HT1080 (cell line): ENCODE data around the gene HACL1. TPM values are rescaled to one million over a fixed set of nuclear protein-coding genes. Genes with fewer than 3 reads are reported as not detected.
A peak's percentile ranks its signal among the peaks of the same experiment; 100 is the strongest.
"Not testable (repeated sequence)": the region's sequence is repeated elsewhere in the genome, so short reads cannot be mapped to it uniquely, and the experiment has no call there.

ENCODE experiments used
- DNase-seq: peaks from one replicate; pipeline ENCODE4 v3.0.0-alpha.2; 2015; ENCODE audit warnings: low read depth
- total RNA-seq: library from RNA; depleted of rRNA; stranded (reverse); fragments of >200 nt; shearing (Covaris generic); gene quantifications from 2 replicates; pipeline ENCODE4 v1.2.3, GENCODE V29; 2014

HACL1 gene
- total RNA-seq, 1 experiment from 2014 or later: 28.0 TPM

DNA sequence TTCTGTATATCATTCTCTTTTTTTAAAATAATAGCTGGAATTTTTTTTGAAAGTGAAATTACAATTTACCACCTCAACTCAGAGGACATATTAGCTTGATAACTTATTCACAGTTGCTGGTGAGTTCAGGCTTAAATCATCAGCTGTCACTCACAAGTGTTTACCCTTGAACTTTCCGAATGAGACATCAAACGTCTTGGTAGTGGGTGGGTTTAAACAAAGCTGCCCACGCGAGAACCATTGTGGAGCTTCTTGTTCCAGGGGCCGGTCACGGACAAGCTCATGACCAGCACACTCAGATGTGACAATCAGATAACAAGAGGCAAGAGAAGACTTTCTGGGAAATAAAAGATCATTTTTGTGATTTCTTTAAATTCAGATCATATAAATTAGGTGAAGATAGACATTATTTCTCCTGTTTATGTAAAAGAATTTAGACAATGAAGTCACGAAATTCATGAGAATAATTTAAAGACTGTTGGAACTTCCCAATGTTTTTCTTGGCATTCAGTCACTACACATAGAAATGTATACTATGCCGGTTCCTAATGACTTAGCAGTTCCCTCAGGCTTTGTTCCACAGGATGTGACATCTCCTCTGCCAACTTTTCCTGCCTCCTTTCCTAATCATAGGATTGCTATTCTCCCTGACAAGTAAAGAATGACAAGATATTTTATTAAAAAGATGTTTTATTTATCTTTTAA lies 29.4 kb upstream of the HACL1 start:
- DNase-seq: peak; percentile 87

DNA sequence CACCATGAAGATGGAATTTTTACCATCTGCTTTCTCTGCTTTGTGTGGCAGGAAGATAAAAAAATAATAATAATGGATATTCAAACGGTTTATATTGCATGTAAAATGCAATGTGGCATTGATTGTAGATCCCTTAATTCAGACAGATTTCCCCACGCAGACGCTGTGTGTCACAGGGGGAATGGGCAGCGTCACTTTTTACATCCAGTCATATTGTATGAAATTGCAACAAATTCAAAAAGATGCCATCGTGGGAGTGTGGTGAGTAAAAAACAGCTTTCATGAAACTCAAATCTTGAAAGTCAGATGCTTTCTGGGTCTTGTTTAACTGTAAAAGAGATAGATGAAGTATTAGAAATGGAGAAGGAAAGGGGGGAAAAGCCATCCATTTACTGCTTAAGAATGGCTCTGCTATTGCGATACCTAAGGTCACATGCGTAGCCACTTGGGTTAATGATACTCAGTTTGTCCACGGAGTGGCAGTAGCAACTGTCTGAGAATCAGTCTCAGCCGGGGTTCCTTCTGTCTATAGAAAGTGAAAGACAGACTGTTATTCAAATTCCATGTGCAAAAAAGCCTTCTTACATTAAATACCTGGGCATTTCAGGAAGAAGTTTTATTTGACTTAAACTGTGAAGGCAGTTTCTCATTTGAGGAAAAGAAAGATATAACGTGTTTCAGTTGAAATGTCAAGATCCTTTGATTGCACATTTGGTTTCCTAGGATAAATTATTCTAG lies 28.7 kb upstream of the HACL1 start:
- peak; percentile 85 for DNase-seq

DNA sequence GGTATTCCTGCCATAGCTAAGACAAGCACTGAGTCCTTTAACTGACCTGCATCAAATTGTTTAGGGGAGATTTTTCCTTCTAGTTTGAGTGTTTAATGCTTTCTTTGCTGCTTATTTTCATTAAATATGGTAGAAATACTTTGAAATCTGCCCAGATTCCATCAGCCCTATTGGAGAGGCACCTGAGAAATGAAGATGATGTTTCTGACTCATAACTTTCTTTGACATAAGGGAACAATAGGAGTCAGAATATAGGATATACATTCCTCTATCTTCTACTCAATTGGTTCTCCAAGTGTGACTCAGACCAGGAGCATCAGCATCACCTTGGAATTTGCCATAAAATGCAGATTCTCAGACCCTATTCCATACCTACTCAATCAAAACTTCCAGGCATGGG lies 27.6 kb upstream of the HACL1 start:
- peak; percentile 50 for DNase-seq

DNA sequence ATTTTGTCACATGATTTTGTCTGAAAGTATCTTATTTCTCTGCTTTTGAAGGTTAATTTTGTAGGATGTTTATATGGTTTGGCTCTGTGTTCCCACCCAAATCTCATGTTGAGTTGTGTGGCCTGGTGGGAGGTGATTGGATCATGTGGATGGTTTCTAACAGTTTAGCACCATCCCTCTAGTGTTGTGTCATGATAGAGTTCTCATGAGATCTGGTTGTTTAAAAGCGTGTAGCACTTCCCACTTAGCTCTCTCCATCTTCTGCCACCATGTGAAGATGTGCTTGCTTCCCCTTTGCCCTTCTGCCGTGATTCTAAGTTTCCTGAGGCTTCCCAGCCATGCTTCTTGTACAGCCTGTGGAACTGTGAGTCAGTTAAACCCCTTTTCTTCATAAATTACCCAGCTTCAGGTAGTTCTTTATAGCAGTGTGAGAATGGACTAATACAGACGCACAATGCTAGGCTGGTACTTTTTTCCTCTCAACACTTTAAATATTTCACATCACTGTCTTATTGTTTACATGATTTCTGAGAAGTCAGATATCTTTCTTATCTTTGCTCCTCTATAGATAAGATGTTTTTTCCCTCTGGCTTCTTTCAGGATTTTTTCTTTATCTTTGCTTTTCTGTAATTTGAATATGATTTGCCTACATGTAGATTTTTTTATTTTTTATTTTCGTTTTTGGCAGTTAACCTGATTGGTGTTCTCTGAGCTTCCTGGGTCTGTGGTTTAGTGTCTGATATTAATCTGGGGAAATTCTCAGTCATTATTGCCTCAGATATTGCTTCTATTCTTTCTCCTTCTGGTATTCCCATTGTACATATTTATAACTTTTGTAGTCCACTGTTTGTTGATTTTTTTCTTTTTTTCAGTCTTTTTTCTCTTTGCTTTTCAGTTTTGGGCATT lies 22.4 kb upstream of the HACL1 start:
- DNase-seq: no peak

DNA sequence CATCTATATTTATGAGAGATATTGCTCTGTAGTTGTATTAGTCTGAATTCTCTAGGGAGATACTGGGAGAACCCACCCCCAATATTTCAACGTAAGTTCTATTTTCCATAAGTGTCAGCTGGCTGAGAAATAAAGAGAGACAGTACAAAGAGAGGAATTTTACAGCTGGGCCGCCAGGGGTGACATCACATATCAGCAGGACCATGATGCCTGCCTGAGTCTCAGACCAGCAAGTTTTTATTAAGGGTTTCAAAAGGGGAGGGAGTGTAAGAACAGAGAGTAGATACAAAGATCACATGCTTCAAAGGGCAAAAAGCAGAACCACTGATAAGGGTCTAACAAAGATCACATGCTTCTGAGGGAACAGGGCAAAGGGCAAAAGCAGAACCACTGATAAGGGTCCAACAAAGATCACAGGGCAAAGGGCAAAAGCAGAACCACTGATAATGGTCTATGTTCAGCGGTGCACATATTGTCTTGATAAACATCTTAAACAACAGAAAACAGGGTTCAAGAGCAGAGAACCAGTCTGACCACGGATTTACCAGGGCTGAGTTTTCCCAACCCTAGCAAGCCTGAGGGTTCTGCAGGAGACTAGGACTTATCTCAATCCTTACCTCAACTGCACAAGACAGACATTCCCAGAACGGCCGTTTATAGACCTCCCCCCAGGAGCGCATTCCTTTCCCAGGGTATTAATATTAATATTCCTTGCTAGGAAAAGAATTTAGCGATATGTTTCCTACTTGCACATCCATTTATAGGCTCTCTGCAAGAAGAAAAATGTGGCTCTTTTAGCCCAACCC lies 18.5 kb upstream of the HACL1 start:
- not testable (repeated sequence) for DNase-seq

DNA sequence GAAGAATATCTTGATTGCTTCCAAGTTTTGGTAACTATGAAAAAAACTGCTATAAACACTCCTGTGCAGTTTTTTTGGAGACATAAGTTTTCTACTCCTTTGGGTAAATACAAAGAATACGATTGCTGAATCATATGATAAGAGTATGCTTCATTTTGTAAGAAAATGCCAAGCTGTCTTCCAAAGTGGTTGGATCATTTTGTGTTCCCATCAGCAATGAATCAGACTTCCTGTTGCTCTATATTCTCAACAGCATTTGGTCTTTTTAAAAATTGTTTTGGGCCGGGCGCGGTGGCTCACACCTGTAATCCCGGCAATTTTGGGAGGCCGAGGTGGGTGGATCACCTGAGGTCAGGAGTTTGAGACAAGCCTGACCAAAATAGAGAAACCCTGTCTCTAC lies 14.7 kb upstream of the HACL1 start:
- DNase-seq: peak; percentile 37

DNA sequence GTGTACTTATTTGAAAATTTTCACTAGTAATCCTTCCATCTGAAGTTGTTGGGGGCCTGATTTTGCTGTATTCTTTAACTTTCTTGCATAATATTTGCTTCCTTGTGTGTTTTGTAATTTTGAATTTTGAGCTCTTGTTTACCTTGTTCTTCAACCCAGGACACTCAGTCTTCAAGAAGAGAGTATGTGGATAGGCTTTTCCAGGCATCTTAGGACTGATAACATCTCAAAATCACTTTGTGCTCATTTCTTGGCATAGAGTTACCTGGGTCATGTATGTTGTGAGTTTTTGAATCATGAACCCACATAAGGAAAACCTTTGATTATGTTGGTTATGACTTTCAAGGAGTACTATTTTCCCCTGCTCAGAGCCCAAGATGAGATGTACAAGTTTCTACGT lies 13.6 kb upstream of the HACL1 start:
- no peak for DNase-seq

DNA sequence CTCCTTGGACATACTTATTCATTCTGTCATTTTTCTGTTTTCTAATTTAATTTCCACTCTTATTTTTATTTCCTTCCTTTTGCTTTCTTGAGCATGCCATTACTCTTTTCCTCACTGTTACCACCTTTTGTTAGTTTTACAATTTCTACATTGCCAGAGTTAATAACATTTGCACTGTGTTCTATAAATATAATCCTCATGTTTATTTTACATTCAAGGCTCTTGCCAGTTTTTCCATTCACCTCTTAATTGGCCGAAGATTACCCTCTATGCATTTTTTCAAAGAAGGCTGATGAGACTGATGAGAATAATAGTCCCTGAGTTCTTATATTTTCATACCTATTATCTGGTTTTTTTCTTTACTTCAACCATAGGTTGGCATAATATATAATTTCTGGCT lies 10.6 kb upstream of the HACL1 start:
- DNase-seq: no peak

DNA sequence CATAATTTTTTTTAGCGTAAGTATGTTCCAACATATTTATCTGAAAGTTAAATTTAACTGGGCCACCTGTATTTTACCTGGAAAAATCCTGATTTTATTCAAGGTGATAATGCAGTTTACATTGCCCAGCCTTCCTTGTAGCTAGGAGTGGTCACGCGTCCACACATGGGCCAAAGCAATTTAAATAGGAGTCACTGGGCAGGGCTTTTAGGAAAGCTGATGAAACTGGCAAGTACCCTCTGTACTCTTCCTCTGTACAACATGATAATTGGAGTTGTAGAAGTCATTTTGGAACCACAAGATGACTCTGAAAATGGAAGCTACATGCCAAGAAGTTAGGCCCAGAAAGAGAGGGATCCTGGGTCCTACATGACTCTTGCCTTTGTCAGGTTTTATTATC lies 9.6 kb upstream of the HACL1 start:
- no peak for DNase-seq

DNA sequence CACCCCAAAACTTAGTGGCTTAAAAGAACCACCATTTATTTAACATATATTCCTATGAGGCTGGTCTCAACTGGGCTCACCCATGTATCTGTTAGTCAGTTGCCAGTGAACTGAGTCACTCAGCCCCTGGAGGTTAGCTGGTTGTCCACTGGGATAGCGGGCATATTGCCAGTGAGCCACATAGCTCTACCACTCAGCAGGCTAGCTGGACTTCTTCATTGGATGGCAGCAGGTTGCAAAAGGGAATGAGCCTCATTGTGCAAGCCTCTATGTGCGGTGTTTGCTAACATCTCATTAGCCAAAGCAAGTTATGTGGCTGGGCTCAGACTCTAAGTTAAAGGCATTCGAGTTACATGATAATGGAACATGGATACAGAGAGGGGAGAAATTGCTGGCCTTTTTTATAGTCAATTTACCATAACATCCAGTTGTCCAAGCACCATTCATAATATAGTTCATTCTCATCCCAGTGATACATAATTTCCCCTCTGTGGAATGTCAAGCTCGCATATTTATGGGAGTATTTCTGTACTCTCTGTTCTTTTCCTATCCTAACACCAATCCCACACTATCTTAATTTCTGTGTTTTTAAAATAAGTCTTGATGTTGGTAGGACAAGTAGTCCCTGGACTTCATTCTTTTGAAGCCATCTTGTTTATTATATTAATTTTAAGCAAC lies 8.9 kb upstream of the HACL1 start:
- peak; percentile 91 for DNase-seq

DNA sequence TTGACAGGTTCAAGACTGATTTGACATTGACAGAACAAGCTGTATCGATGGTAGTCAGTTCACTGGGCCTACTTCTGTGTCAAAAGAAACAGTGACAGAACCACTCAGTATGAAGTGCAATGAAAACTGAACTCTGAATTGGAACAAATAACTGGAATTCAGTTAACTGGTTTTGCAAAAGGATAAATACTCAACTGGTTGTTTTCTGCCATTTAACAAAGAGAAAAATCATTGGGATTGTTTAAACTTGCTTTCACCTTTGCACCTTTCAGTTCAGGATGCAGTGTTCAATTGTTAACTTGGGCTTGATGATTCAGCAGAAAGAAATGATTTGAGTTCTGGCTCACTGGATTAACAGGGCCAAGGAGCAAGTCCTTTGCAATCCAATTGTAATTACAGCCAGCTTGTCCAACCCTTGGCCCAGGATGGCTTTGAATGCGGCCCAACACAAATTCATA lies 5.1 kb upstream of the HACL1 start:
- DNase-seq: no peak

DNA sequence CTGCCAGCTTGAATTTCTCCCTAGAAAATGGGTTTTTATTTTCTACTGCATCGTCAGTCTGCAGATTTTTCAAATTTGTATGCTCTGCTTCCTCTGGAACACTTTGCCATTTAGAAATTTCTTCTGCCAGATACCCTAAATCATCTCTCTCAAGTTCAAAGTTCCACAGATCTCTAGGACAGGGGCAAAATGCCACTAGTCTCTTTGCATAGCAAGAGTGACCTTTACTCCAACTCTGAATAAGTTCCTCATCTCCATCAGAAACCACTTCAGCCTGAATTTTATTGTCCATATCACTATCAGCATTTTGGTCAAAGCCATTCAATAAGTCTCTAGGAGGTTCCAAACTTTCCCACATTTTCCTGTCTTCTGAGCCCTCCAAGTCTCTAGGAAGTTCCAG lies 3.2 kb upstream of the HACL1 start:
- not testable (repeated sequence) for DNase-seq

DNA sequence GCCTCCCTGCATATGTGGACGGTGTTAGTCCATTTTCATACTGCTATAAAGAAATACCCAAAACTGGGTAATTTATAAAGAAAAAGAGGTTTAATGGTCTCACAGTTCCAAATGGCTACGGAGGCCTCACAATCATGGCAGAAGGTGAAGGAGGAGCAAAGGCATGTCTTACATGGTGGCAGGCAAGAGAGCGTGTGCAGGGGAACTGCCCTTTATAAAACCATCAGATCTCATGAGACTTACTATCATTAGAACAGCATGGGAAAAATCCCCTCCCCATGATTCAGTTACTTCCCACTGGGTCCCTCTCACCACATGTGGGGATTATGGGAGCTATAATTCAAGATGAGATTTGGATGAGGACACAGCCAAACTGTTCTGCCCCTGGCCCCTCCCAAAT lies 1.4 kb upstream of the HACL1 start:
- not testable (repeated sequence) for DNase-seq

DNA sequence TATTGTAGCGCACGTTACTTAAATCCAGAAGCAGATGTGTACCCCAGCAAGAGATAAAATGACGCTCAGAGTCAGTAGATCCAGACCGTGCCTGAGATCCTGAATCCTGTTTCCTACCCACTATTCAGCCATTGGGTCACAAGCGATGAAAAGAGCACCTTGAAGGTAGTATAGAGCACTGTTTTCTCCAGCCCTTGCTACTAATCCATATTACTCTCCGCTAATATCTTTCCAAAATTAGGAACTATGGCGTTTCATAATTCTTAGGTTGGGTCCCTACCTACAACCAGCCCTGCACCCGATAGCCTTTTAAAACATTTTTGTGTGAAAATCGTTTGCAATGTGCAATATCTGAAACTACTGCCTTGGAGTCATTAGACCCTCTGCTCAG lies 772 bp upstream of the HACL1 start:
- no peak for DNase-seq

DNA sequence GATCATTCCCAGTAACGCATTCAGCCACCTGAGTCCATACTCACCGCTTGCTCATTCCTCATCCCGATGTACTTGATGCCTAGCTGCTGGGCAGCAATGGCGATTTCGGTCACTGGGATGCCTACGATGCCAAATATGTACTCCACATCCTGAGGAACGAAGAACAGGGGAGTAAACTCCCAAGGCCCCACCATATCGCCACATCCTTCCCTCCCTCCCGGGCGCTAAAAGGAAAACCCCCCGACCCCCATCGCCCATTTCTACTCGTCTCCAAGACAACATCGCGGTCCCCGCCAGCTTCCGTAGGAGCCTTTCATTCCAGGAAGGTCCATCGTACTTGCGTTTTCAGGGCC lies 347 bp downstream of the HACL1 start:
- no peak for DNase-seq

DNA sequence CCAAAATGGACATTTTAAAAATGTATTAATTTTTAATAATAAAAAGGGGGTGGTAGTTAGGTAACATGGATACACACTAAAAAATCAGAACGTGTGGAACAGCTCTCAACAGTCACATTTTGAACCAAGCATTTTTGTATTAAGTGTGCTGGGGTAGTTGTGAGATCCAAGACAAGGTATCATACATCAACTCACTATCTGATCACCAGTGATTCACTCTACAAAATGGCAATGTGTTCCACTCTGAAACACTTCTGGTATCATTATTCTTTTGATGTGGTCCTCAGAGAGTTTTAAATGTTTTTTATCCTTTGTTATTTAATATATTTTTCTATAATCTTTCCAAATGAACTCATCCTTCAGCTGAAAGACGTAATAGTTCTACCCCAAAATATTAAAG lies 5.4 kb downstream of the HACL1 start:
- no peak for DNase-seq

DNA sequence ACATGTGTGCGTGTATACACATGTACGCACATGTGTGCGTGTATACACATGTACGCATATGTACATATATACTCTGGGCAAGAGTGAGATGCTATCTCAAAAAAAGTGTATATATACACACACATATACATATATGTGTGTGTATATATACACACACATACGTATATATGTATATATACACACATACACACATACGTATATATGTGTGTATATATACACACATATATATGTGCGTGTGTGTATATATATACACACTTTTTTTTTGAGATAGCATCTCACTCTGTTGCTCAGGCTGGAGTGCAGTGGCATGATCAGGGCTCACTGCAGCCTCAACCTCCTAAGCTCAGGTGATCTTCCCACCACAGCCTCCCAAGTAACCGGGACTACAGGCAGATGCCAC lies 8.4 kb downstream of the HACL1 start:
- no peak for DNase-seq

DNA sequence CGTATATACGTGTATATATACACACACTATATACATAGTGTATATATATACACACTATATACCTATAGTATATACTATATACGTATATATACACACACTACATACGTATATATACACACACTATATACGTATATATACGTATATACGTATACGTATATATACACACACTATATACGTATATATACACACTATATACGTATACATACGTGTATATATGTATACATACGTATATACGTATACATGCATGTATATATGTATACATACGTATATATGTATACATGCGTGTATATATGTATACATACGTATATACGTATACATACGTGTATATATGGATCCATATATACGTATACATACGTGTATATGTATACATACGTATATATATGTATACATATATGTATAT lies 9.4 kb downstream of the HACL1 start:
- no peak for DNase-seq

DNA sequence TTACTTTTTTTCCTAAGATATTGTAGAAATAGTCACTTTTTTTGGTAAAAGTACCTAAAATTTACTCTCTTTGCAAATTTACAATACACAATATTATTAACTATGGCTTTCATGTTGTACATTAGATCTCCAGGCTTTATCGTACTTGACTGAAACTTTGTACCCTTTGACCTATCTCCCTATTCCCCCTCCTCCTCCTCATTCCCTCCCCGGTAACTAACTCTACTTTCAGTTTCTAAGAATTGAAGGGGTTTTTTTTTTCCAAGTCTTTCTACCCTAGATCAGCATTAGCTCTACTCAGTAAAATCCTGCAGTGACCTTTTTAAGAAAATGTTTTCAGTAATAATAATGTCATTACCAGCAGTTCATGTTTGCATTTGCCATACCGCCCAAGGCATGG lies 10.1 kb downstream of the HACL1 start:
- DNase-seq: no peak

DNA sequence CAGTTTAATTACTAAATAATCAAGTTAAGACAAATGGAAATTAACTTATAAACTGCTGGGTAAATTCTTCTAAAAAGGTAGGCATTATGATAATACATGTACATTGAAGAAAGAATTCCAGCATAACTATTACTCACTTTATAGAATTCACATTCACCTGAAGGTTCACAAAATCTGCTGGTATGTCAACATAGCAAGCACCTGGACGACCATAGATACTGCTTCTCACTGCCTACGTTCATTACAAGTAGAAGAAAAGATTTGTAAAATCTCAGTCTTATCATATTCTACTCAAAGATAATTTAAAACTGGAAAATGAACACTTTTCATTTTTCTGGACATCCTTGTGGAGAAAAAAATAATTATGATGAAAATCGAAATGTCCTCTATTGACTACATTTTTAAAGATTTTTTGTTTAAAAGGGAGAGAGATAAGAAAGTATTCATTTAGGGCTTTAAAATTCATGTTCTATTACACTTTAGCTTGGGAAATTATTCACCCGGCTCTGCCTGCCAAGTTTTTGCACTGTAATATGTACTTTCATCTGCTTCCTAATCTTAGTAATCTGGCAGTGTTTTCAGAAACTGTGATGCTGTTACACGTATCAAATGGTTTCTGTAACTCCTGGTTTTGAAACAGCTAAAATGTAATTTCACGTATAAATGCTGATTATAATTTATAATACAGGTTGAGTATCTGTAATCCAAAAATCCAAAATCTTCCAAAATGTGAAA lies 16.1 kb downstream of the HACL1 start:
- no peak for DNase-seq
